Activated CD4-positive, alpha-beta T cell treated with anti-CD3 and anti-CD28 coated beads, Interleukin-2, amount 10 ng/mL, durations not matched to agents 24 days and 14 days (primary cell): Measurements from ENCODE around the gene TRPC4AP. TPM values are rescaled to one million over a fixed set of nuclear protein-coding genes. Genes with fewer than 3 reads are reported as not detected.
A peak's percentile ranks its signal among the peaks of the same experiment; 100 is the strongest.

Experiments used
- DNase-seq: peaks from one replicate; pipeline ENCODE4 v3.0.0; 2022
- H3K27ac Mint-ChIP-seq: one replicate; pipeline ENCODE4 v1.8.0; 2022; ENCODE audit warnings: mild to moderate bottlenecking, mixed read lengths
- H3K27me3 Mint-ChIP-seq: one replicate; pipeline ENCODE4 v1.8.0; 2022; ENCODE audit warnings: mixed read lengths
- H3K36me3 Mint-ChIP-seq: one replicate; pipeline ENCODE4 v1.8.0; 2022; ENCODE audit warnings: low read depth, mild to moderate bottlenecking, mixed read lengths
- H3K4me1 Mint-ChIP-seq: one replicate; pipeline ENCODE4 v1.8.0; 2021; ENCODE audit warnings: mixed read lengths
- H3K4me3 Mint-ChIP-seq: one replicate; pipeline ENCODE4 v1.8.0; 2022; ENCODE audit warnings: mild to moderate bottlenecking, moderate library complexity, mixed read lengths
- H3K9me3 Mint-ChIP-seq: one replicate; pipeline ENCODE4 v1.8.0; 2021; ENCODE audit warnings: mixed read lengths
- intact Hi-C: fragments of 100-400 bp; cut with micrococcal nuclease; formaldehyde crosslinking; loops from one replicate; pipeline ENCODE4 v1.15.1; 2023
- total RNA-seq: library from RNA; stranded (reverse); gene quantifications from 2 replicates; pipeline ENCODE4 v1.2.3, GENCODE V29; 2022

The TRPC4AP gene
- total RNA-seq, 1 donor from 2014 or later = 46.4 TPM

DNA sequence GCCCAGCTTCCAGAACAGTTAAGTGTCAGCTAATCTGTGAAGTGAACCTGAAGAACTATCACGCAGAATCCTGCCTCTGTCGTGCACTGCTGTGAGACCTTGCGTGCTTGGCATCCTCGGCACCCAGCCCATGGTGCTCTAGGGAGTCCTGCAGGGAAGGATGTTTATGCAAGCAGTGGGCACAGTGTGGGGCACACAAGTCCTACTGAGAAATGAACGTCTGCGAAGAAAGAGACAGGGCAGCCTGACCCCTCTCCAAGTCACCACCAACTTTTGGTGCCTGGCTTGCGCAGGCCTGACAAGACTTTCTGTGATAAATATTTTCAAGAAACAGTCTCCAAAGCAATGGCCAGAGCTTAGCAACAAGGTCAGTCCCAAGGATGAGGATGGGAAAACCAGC is 69.0 kb downstream of the TRPC4AP start:
- DNase-seq = no peak
- intact Hi-C loops = no loop called here
- H3K27me3 Mint-ChIP-seq = no peaks in the 10 kb centered on the region
- H3K4me3 Mint-ChIP-seq = no peak overlapping the region
- no peaks in the 10 kb centered on the region for H3K9me3 Mint-ChIP-seq
- peaks cover 44% of the 10 kb centered on the region for H3K36me3 Mint-ChIP-seq
- no peaks in the 10 kb centered on the region for H3K4me1 Mint-ChIP-seq
- H3K27ac Mint-ChIP-seq = no peak overlapping the region

DNA sequence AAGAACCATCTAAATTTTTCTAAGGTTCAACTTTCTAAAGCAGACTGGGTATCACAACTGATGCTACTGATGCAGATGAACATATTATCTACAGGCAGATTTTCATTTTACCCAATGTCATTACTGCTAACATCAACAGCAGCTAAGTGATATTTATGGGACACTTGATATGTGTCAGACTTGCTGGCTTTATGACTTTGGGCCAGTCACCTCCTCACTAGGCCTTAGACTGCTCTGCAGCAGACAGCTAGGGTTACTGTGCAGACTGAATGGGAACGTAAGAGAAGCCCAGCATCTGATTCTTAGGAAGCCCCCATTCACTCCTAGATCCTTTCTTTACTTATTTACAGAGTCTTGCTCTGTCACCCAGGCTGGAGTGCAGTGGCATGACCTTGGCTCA is 70.8 kb downstream of the TRPC4AP start:
- Mint-ChIP-seq H3K27me3 (no peaks in the 10 kb centered on the region), H3K36me3 (peaks cover 36% of the 10 kb centered on the region), H3K4me3 (no peak overlapping the region), H3K27ac (no peak overlapping the region), H3K9me3 (no peaks in the 10 kb centered on the region), H3K4me1 (no peaks in the 10 kb centered on the region)
- intact Hi-C loops = no loop called here
- no peak for DNase-seq

DNA sequence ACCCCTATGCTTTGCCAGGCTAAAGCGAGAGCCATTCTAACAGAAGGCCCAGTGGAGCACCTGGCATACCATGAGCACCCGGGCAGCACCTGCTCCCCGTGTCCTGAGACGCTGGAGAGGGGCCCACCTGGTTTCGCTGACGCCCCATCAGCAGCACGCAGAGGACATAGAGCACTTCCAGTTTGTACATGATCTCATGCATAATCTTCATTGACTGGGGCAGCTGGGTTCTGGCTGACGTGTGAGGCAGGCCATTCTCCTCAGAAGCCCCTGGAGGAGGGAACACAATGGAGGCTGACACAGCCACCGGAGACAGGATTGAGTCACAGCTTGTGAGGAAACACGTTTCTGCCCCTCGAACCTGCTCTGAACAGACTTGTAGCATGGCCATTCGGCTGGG is 71.5 kb downstream of the TRPC4AP start:
- Mint-ChIP-seq H3K27me3 (no peaks in the 10 kb centered on the region), H3K9me3 (no peaks in the 10 kb centered on the region), H3K27ac (no peak overlapping the region), H3K4me1 (no peaks in the 10 kb centered on the region), H3K36me3 (peaks cover 35% of the 10 kb centered on the region), H3K4me3 (no peak overlapping the region)
- DNase-seq = no peak
- intact Hi-C loops = no loop called here

DNA sequence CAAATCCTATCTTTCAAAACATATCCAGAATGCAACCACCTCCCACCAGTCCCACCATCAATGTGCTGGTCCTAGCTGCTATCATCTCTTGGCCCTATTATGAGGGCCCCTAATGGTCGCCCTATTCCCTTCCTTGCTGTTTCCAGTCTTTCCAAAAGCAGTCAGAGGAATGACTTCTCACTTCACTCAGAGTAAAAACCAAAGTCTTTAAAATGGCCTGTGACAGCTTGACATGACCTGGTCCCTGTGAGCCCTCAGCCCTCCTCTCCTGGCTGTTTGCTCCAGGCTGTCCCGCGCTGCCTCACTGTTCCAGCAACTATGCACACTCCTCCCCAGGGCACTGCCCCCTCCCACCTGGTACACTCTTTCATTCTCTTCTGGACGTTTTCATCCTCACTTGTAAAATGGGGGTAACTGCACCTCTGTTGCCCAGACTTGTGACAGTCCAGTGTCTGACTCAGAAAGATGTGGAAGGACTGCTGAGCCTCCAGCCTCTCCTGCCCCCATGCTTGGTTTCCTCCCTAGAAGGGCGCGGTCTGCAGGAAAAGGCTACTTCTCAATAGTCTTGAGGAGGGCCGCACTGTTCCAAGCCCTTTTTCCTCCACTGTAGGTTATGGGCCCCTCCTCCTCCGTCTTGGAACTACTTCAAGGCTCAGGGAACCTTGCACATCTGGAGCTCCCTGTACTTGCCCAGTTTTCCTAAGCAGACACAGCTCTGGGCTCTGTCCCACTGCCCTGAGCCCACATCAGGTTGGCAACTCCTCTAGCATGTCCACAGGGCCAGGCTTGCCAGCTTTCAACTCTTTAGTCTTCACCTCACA is 72.3 kb downstream of the TRPC4AP start:
- no peak for DNase-seq
- Mint-ChIP-seq H3K4me3 (no peak overlapping the region), H3K4me1 (no peaks in the 10 kb centered on the region), H3K36me3 (peaks cover 33% of the 10 kb centered on the region), H3K27me3 (no peaks in the 10 kb centered on the region), H3K27ac (no peak overlapping the region), H3K9me3 (no peaks in the 10 kb centered on the region)
- intact Hi-C loops = no loop called here

DNA sequence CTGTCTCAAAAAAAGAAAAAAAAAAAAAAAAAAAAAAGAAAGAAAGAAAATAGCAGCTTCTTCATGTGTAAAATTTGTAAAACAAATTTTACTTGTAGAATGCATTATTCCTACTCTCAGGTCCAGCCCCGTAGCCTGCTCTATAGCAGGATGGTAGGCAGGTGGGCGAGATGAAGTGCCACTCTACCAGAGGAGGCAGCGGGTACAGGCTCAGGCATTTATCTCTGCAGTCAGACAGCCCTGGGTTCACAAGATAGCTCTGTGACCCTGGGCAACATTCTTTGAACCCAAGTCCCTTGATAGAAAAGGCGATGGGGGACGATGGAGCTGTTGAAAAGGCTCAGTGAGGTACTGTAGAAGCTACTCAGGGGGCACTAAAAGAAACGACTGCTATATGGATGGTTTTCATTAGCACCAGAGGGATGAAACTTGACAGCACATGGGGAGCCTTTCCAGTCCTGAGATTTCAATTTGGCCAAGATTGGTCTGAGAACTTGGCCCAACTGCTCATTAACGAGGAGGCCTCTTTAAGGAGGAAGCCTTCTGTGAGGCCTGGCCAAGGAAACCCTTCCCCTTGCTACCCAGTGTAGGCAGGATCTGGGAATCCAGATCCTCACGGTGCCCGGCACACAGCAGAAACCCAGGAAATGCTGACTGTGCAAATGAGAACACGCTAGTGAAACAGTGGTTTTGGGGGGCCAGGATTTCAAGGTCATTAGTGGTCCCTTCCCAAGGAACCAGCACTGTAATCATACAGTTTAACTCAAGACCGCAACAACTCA is 73.8 kb downstream of the TRPC4AP start:
- Mint-ChIP-seq H3K27ac (no peak overlapping the region), H3K27me3 (no peaks in the 10 kb centered on the region), H3K4me1 (no peaks in the 10 kb centered on the region), H3K36me3 (peaks cover 35% of the 10 kb centered on the region), H3K9me3 (no peaks in the 10 kb centered on the region), H3K4me3 (no peak overlapping the region)
- intact Hi-C loops = no loop called here
- DNase-seq = no peak

DNA sequence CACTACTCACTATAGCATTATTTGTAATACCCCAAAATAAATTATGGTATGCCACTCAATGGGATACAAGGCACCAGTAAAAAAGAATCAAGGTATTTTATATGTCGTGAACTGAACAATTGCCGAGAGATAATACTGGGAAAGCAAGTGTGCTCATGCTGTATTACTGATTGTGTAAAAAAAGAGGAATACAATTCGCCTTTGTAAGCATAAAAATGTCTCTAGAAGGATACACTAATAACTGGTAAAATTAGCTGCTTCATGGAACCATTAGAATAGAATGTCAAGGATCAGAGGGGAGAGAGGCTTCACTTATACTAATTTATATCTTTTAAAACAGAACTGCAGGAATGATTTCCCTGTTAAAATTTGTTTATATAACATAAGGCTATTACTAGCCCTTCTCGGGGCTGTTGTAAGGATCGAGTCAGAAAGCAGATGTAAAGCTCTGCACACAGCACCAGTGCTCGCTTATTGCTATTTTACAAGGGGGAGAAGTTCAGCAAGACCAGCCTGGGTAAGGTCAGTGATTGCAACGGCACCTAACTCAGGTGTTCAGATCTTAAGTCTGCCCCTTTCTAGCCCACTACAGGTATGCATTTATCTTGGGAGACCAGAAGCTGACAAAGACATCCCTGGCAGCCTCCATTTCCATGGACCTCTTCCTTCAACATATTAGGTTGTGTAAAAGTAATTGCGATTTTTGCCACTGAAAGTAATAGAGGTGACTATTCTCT is 75.3 kb downstream of the TRPC4AP start:
- no peaks in the 10 kb centered on the region for H3K27me3 Mint-ChIP-seq
- peaks cover 40% of the 10 kb centered on the region for H3K36me3 Mint-ChIP-seq
- H3K9me3 Mint-ChIP-seq = no peaks in the 10 kb centered on the region
- H3K27ac Mint-ChIP-seq = no peak overlapping the region
- H3K4me3 Mint-ChIP-seq = no peak overlapping the region
- H3K4me1 Mint-ChIP-seq = no peaks in the 10 kb centered on the region
- intact Hi-C loops = no loop called here
- DNase-seq = no peak

DNA sequence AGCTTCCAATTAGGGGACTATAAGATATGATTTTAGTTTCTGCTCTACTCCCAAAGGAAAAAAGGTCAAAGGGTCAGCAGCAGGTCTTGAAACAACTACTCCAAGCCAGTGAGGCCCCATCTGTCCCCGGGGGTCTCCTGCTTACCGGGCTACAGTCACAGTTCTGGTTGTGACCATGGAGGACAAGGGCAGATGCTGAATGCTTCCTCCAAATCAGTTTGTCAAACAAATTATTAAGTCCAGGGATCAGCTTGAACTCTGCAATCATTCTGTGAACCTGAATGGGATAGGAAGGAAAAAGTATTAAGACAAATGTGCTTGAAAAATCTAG is 76.8 kb downstream of the TRPC4AP start:
- no peaks in the 10 kb centered on the region for H3K27me3 Mint-ChIP-seq
- no peaks in the 10 kb centered on the region for H3K9me3 Mint-ChIP-seq
- H3K27ac Mint-ChIP-seq = no peak overlapping the region
- H3K36me3 Mint-ChIP-seq = peaks cover 41% of the 10 kb centered on the region
- peaks cover 1% of the 10 kb centered on the region for H3K4me1 Mint-ChIP-seq
- no peak for DNase-seq
- no peak overlapping the region for H3K4me3 Mint-ChIP-seq
- intact Hi-C loops = no loop called here

DNA sequence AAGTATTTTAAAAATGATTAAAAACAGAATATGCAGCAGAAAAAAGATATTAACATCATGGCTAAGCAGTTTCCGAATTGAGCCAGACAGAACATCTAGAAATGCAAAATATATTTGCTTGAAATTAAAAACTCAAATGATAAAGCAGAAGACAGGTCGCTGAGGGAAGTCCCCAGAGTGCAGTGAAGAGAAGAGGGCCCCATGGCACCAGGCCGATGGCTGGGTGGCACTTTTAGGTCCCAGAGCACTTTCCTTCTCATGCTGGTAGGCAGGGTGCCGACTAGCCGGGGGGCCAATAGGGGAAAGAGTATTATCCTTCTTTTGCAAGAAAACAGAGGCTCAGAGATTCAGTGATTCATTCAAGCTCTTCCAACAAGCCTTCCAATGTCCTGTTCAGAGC is 78.1 kb downstream of the TRPC4AP start:
- Mint-ChIP-seq H3K36me3 (peaks cover 44% of the 10 kb centered on the region), H3K27ac (no peak overlapping the region)

DNA sequence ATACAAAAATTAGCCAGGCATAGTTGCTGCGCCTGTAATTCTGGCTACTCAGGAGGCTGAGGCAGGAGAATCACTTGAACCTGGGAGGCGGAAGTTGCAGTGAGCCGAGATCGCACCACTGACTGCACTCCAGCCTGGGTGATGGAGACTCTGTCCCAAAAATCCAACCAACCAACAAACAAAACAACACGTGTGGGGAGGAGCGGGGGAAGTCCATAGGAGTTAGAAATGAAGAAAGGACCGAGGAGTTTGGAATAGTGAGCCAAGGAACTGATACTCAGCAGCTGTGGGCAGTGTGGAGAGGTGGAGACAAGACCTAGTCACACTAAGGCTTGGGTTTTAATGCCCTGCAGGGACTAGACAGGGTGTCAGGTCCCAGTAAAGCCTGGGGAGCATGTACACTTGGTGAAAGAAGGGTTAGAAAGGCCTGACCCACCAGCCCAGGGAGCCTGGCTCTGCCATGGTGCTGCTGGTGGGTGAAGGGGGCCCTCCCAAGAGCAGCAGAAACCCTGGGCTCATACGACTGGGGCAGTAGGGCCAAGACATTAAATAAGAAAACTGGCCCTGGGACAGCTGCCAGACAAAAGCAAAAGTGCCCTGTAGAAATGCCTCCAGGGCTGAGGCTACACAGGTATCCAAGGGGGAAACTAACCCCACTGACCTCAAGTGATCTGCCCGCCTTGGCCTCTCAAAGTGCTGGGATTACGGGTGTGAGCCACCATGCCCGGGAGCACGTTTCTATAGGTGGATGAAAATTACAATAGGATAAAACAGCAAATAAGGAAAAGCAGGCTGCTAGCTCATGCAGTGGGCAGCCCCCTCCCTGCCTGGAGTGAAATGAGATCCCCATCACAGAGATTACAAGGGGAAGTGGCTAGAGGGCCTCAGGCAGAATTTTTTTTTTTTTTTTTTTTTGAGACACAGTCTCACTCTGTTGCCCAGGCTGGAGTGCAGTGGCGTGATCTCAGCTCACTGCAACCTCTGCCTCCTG is 78.9 kb downstream of the TRPC4AP start:
- Mint-ChIP-seq H3K36me3 (peaks cover 52% of the 10 kb centered on the region), H3K27ac (no peak overlapping the region), H3K4me3 (no peak overlapping the region), H3K4me1 (peaks cover 4% of the 10 kb centered on the region), H3K27me3 (no peaks in the 10 kb centered on the region), H3K9me3 (no peaks in the 10 kb centered on the region)
- intact Hi-C loops = no loop called here
- DNase-seq = no peak

More for the DNA sequence above, 78.1 kb downstream of the TRPC4AP start:
- Mint-ChIP-seq H3K4me3 (no peak overlapping the region), H3K9me3 (no peaks in the 10 kb centered on the region), H3K27me3 (no peaks in the 10 kb centered on the region), H3K4me1 (peaks cover 4% of the 10 kb centered on the region)
- intact Hi-C loops = no loop called here
- DNase-seq = no peak

DNA sequence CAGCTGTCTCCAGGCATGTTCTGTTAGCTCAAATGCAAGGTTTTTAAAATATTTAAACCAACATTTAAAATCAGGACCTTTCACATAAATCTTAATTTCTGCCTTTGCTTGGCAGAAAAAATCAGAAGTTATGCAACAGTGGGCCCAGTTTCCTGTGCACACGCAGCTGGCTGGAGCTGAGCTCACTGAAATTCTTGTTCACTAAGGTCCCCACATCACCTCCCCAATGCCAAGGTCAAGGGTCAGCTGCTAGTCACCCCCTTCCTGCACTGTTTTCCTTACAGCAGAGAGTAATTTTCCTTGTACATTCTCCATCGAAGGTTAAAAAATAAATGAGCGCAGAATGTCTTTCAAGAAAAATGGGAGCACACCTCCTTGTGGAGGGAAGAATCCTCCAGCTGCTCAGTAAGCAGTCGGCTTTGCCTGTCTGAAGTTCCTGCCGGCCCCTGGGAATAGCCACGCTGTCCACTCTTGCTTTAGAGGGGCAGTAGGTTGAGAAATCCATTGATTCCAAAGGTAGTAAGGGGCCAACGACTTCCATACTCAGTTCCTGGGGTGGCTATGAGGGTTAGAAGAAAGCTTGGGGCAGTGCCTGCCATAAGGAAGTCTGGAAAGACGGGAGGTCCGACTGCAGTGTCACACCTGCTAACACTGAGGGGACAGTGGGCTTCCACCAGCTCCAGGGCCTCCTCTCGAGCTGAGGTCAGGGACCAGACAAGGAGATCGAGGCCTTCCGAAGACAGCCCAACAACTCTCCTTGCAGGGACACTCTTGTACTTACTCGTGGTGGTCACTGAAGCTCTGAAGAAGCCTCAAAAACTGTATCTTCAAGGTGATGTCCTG is 80.2 kb downstream of the TRPC4AP start:
- Mint-ChIP-seq H3K36me3 (peaks cover 60% of the 10 kb centered on the region), H3K9me3 (no peaks in the 10 kb centered on the region), H3K4me1 (peaks cover 4% of the 10 kb centered on the region), H3K27me3 (no peaks in the 10 kb centered on the region), H3K4me3 (no peak overlapping the region), H3K27ac (peak overlapping the region; percentile 8)
- no peak for DNase-seq
- intact Hi-C loops = no loop called here

DNA sequence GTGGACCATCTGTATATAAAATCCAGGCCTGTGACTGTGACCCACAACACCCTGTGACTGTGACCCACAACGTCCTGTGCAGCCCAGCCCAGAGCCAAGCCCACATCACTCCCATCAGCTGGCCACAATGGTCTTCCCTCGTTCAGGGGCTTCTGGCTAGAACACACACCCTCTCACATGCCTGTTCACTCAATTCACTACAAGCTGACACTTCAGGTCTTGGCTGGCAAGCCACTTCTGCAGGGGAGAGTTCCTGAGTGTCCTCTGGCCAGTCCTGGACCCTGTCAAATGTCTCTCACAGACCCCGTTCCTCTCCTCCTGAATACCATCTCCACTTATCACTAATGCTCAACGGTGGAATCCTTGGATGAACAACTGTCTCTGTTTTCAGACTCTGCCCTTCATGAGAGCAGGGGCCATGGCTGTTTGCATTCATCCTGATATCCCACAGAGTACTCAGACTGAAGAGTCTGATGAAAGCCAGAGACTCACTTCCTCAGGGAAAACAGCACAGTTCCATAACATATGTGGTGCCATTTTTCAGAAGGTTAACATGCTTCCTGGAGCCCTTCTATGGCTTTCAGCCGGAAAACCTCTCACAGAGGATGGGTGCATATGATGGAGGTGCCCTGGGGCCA is 80.9 kb downstream of the TRPC4AP start:
- no peak overlapping the region for H3K27ac Mint-ChIP-seq
- intact Hi-C loops = no loop called here
- no peak overlapping the region for H3K4me3 Mint-ChIP-seq

DNA sequence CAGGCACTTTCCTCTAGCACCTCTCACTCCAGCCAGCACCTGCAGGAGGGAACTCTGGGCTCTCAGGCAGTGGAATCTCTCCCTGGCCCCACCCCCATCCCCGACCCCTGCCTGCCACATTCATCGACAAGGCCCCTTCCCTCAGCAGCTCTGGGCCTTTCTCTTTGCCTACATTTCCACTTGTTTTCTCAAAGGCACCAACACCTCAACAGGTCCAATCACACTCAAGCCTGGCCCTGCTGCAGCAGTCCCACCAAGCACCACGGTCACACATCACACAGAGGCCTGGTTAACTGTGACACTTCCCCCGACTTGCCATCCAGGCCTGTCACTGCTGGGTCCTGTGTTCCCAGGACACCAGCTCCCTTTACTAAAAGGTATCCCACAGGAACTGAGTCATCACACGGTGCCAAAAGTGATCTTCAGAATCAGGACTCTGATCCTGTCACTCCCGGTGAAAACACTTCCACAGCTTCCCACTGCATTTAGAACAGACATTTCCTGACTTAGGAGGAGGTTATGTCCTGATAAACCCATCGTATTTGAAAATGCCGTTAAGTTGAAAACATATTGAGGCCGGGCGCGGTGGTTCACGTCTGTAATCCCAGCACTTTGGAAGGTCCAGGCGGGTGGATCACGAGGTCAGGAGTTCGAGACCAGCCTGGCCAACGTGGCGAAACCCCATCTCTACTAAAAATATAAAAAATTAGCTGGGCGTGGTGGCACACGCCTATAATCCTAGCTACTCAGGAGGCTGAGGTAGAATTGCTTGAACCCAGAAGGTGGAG is 82.0 kb downstream of the TRPC4AP start:
- Mint-ChIP-seq H3K27me3 (no peaks in the 10 kb centered on the region), H3K4me1 (peaks cover 4% of the 10 kb centered on the region), H3K36me3 (peaks cover 66% of the 10 kb centered on the region), H3K4me3 (no peak overlapping the region), H3K27ac (peak overlapping the region; percentile 51), H3K9me3 (no peaks in the 10 kb centered on the region)
- no peak for DNase-seq
- intact Hi-C loops = no loop called here

More for the DNA sequence above, 80.9 kb downstream of the TRPC4AP start:
- Mint-ChIP-seq H3K9me3 (no peaks in the 10 kb centered on the region), H3K4me1 (peaks cover 4% of the 10 kb centered on the region), H3K36me3 (peaks cover 63% of the 10 kb centered on the region), H3K27me3 (no peaks in the 10 kb centered on the region)
- DNase-seq = no peak
